Natural killer cell (primary cell): ENCODE data around the gene CDX2. TPM values are rescaled to one million over a fixed set of nuclear protein-coding genes. Genes with fewer than 3 reads are reported as not detected.

Experiments
- ATAC-seq, 3 donors: fragments of 150-1000 bp in 2 of 3; fragments of 200-7000 bp in 1 of 3; cut with Tn5 transposase; 1 replicate in 1 of 3; 2 replicates in 2 of 3; pipeline ENCODE4 v1.10.0; 2021; ENCODE audit warnings: mild to moderate bottlenecking in 2 of 3, moderate library complexity in 2 of 3
- DNase-seq, 2 donors: peaks; one replicate each; pipeline versions ENCODE4 v3.0.0 to v3.0.0-alpha.2; 2013 to 2021; ENCODE audit warnings: mixed read lengths in 1 of 2
- H3K27ac ChIP-seq: one replicate; pipeline ENCODE4 v1.5.1; 2013; ENCODE audit warnings: mild to moderate bottlenecking, low read length
- H3K27me3 ChIP-seq: one replicate; pipeline ENCODE4 v1.6.1; 2013; ENCODE audit warnings: low read length; ENCODE audit not compliant: control insufficient read depth, insufficient read depth
- H3K36me3 ChIP-seq: one replicate; pipeline ENCODE4 v1.6.1; 2013; ENCODE audit warnings: low read length; ENCODE audit not compliant: control insufficient read depth, insufficient read depth
- H3K4me1 ChIP-seq: one replicate; pipeline ENCODE4 v1.6.1; 2013; ENCODE audit warnings: low read length; ENCODE audit not compliant: control insufficient read depth, insufficient read depth
- H3K4me3 ChIP-seq: one replicate; pipeline ENCODE4 v1.5.1; 2013; ENCODE audit warnings: low read length
- H3K9me3 ChIP-seq: one replicate; pipeline ENCODE4 v1.6.1; 2013; ENCODE audit warnings: low read length; ENCODE audit not compliant: control insufficient read depth, insufficient read depth
- H3K27ac Mint-ChIP-seq, 2 donors: one replicate each; pipeline ENCODE4 v1.8.0; 2022; ENCODE audit warnings: mild to moderate bottlenecking in 2 of 2, mixed read lengths in 2 of 2, moderate library complexity in 1 of 2
- H3K27me3 Mint-ChIP-seq, 2 donors: one replicate each; pipeline ENCODE4 v1.8.0; 2022; ENCODE audit warnings: low read depth in 2 of 2, mixed read lengths in 2 of 2
- H3K36me3 Mint-ChIP-seq: one replicate; pipeline ENCODE4 v1.8.0; 2022; ENCODE audit warnings: mixed read lengths
- H3K4me1 Mint-ChIP-seq, 2 donors: one replicate each; pipeline ENCODE4 v1.8.0; 2022; ENCODE audit warnings: mixed read lengths in 2 of 2
- H3K4me3 Mint-ChIP-seq: one replicate; pipeline ENCODE4 v1.8.0; 2022; ENCODE audit warnings: mild to moderate bottlenecking, moderate library complexity, mixed read lengths
- H3K9me3 Mint-ChIP-seq, 2 donors: one replicate each; pipeline ENCODE4 v1.8.0; 2022; ENCODE audit warnings: mixed read lengths in 2 of 2
- CTCF ChIP-seq: fragments of 200-600 bp; IDR thresholded peaks from one replicate; pipeline ENCODE4 v1.8.0; 2022; ENCODE audit warnings: antibody characterized with exemption
- WGBS: methylation state at CpG from one replicate; pipeline ENCODE4 v1.1.7; 2013; ENCODE audit warnings: missing lambda C conversion rate; ENCODE audit not compliant: insufficient coverage; 5-methylcytosine and 5-hydroxymethylcytosine counted together
- intact Hi-C: fragments of 100-400 bp; cut with micrococcal nuclease; formaldehyde crosslinking; loops from one replicate; pipeline ENCODE4 v1.14.2; 2022
- total RNA-seq, 4 donors: library from RNA; stranded (reverse); fragments of 120-200 nt in 1 of 4; gene quantifications; one replicate each; pipeline versions ENCODE4 v1.2.3 to v1.2.4, GENCODE V29; 2013 to 2022

CDX2 gene
- not detected for total RNA-seq
- total RNA-seq (2013): not detected

GRCh38 chr13:27969082-27969865 lies at the start of gene CDX2:
TSS of gene CDX2 (minus strand) at chr13:27969315. CDS start at chr13:27969006, 309 bp downstream.
- 8% methylated on average over 25 of the region's 34 CpGs for WGBS
- Mint-ChIP-seq H3K4me3 (no peak within 1 kb of the TSS), H3K27ac (no peak within 1 kb of the TSS), H3K27me3 (peaks cover 62 to 70% of the 10 kb centered on the region in 2 donors), H3K9me3 (no peaks in the 10 kb centered on the region), H3K36me3 (no peaks in the 10 kb centered on the region), H3K4me1 (peaks cover 5 to 6% of the 10 kb centered on the region in 2 donors)
- no peak for TF ChIP-seq CTCF
- intact Hi-C loops: no loop called here
- H3K27me3 ChIP-seq: peaks cover 54% of the 10 kb centered on the region
- no peak within 1 kb of the TSS for H3K27ac ChIP-seq
- H3K36me3 ChIP-seq: no peaks in the 10 kb centered on the region
- no peak for ATAC-seq
- DNase-seq: no peak
- H3K4me1 ChIP-seq: peaks cover 9% of the 10 kb centered on the region
- no peaks in the 10 kb centered on the region for H3K9me3 ChIP-seq
- no peak within 1 kb of the TSS for H3K4me3 ChIP-seq

GRCh38 chr13:28014301-28014700 lies 45.2 kb upstream of the CDX2 start:
- no peak for TF ChIP-seq CTCF
- H3K4me3 Mint-ChIP-seq: no peak overlapping the region
- no peaks in the 10 kb centered on the region for H3K4me1 ChIP-seq
- intact Hi-C loops: no loop called here
- no peak for ATAC-seq
- H3K4me1 Mint-ChIP-seq: no peaks in the 10 kb centered on the region
- no peaks in the 10 kb centered on the region for H3K9me3 Mint-ChIP-seq
- H3K36me3 ChIP-seq: no peaks in the 10 kb centered on the region
- no peak overlapping the region for H3K27ac ChIP-seq
- H3K27me3 Mint-ChIP-seq: peaks cover 7 to 18% of the 10 kb centered on the region in 2 donors
- H3K36me3 Mint-ChIP-seq: no peaks in the 10 kb centered on the region
- no peaks in the 10 kb centered on the region for H3K27me3 ChIP-seq
- H3K27ac Mint-ChIP-seq: no peak overlapping the region
- no peak overlapping the region for H3K4me3 ChIP-seq
- no peak for DNase-seq
- H3K9me3 ChIP-seq: no peaks in the 10 kb centered on the region
- WGBS: 65% methylated on average over 3 of the region's 3 CpGs

GRCh38 chr13:28013482-28013881 lies 44.4 kb upstream of the CDX2 start:
- TF ChIP-seq CTCF: no peak
- H3K4me3 ChIP-seq: no peak overlapping the region

GRCh38 chr13:28012896-28013295 lies 43.8 kb upstream of the CDX2 start:
- no peak for ATAC-seq

More at GRCh38 chr13:28013482-28013881, 44.4 kb upstream of the CDX2 start:
- Mint-ChIP-seq H3K4me1 (no peaks in the 10 kb centered on the region), H3K27ac (no peak overlapping the region), H3K36me3 (no peaks in the 10 kb centered on the region), H3K9me3 (no peaks in the 10 kb centered on the region), H3K27me3 (peaks cover 11 to 18% of the 10 kb centered on the region in 2 donors), H3K4me3 (no peak overlapping the region)
- Histone ChIP-seq H3K9me3 (no peaks in the 10 kb centered on the region), H3K36me3 (no peaks in the 10 kb centered on the region), H3K27ac (no peak overlapping the region), H3K4me1 (no peaks in the 10 kb centered on the region), H3K27me3 (no peaks in the 10 kb centered on the region)
- ATAC-seq (no peak), DNase-seq (no peak)
- intact Hi-C loops: no loop called here
- WGBS: no CpG with 5 or more reads among the region's 1 CpG

More at GRCh38 chr13:28012896-28013295, 43.8 kb upstream of the CDX2 start:
- no peaks in the 10 kb centered on the region for H3K9me3 ChIP-seq
- H3K27me3 ChIP-seq: no peaks in the 10 kb centered on the region
- no peaks in the 10 kb centered on the region for H3K36me3 ChIP-seq
- H3K4me3 ChIP-seq: no peak overlapping the region
- no peak for DNase-seq
- Mint-ChIP-seq H3K4me3 (no peak overlapping the region), H3K36me3 (no peaks in the 10 kb centered on the region), H3K9me3 (no peaks in the 10 kb centered on the region), H3K27me3 (peaks cover 11 to 18% of the 10 kb centered on the region in 2 donors), H3K27ac (no peak overlapping the region), H3K4me1 (no peaks in the 10 kb centered on the region)
- H3K27ac ChIP-seq: no peak overlapping the region
- no peak for TF ChIP-seq CTCF
- no peaks in the 10 kb centered on the region for H3K4me1 ChIP-seq
- intact Hi-C loops: no loop called here
